NCI-H1092 (cell line): ENCODE measurements around the gene C1orf74.

Source experiments
- DNase-seq: peaks from one replicate; lab custom pipeline; 2025; lab: John Stamatoyannopoulos, UW

Gene C1orf74

DNA sequence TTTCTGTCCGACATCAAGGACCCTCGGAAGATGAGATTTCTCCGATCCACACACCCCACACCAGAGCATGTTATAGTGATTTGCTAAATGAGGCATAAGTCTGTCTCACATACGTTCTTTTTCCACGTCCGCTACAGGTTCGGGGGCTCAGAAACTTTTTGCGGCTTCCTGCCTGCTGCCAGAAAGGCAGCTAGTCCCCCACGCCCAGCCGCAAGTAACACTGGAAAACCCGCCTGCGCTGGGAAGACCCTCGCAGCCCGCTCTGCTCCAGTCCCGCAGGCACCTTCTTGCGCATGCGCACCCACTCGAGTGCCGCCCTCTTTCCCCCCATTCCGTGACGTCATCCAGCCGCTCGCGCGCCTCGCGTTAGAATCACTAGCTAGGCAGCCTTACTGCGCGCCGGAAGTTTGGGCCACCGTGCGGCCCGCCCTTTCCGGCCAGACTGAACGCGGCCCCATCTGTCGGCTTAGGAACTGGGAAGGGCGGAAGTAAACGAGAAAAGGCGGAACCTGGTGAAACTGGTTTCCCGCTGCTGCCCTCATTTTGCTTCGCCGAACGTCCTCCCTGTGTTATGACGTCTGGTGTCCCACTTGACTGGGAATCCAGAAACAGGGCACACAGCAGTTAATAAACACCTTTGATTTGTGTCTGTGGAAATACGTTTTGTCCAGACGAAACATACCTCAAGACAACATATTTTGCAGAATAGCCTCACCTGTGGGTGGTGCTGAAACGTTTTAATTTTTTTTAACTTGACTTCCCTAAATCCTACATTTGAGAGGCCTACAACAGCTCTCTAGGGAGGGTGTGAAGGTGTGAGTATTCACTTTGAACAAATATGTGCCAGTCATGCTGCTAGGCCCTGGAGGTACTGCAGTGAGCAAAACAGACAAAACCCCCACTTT lies at the start of gene C1orf74:
TSS of gene C1orf74 (minus strand) at position 295 of the 905 bp plus-strand sequence. CDS start 925 bp downstream, outside the sequence.
- peak; percentile 100 for DNase-seq

DNA sequence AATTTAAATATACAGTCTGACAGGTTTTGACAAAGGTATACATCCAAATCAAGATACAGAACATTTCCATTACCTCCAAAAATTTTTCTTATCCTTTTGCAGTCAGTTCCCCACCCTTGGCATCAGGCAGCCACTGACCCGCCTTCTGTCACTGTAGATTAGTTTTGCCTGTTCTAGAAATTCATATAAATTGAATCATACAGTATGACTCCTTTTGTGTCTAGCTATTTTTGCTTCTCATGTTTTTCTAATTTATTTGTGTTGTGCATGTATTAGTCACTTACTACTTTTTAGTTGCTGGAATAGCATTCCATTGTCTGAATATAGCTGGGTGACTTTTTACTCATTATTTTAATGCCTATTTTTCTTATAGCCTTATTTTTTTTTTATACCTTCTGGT lies 47.3 kb upstream of the C1orf74 start:
- DNase-seq: no peak

DNA sequence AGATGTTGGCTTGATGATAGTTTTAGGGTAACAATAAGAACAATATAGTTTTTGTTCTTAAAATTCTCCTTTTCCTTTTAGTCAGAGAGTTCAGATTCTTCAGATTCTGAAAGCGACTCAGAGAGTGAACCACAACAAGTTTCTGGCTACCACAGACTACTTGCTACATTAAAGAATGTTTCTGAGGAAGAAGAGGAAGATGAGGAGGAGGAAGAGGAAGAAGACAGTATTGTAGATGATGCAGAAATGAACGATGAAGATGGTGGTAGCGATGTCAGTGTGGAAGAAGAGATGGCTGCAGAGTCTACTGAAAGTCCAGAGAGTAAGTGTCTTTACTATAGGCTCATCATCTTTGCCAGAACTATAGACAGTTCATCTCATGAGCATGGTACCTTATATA lies 46.4 kb upstream of the C1orf74 start:
- no peak for DNase-seq

DNA sequence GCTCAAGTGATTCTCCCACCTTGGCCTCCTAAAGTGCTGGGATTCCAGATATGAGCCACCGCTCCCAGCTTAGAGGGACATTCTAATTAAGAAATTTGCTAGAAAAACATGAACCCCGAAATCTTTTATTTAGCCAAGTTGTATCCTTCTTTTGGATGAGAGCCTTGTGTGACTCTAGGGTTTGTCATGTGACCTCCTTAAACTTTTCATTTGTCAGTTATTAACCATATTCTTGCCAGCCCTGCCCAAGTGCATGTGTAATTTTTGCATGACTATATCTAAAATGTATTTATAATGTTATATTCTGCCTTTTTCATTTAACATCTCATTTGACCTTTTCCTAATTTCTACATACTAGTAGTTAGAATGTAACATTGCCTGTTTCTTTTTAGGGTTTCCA lies 45.4 kb upstream of the C1orf74 start:
- DNase-seq: no peak

DNA sequence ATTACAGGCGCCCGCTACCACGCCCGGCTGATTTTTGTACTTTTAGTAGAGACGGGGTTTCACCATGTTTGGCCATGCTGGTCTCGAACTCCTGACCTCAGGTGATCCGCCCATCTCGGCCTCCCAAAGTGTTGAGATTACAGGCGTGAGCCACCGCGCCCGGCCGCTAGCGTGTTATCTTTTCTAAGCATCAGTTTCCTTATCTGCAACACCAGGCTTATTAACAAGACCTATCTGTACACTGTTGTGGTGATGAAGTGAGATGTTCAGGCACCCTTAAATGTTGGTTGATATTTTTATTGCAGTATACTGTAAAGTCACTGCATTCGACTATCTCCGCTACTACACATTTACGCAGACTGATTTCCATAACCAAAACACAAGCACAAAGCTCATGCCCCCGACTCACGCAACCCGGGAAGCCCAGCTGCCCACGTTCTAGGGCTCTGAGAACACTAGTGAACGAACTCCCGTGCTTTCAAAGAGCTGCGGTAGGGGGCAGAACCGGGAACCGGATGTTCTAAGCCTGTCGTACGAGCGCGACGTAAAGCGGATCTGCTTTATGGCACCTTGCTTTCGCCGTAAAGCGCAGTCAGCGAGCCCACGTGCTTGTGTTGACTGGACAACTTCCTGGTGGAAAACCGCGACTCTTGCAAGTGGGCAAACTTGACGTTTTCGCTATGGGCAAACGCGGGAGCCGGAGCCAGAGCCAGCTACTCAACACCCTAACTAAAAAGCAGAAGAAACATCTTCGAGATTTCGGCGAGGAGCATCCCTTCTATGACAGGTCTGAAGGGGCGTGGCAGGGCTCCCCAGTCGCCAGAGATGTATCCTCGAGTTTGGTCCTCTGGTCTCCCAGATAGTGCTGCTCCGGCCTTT lies 43.3 kb upstream of the C1orf74 start, which contains the start of gene UTP25:
TSS of gene UTP25 (plus strand) at position 589 of the 879 bp plus-strand sequence. CDS start at position 681, 92 bp downstream.
- DNase-seq: peak; percentile 98

DNA sequence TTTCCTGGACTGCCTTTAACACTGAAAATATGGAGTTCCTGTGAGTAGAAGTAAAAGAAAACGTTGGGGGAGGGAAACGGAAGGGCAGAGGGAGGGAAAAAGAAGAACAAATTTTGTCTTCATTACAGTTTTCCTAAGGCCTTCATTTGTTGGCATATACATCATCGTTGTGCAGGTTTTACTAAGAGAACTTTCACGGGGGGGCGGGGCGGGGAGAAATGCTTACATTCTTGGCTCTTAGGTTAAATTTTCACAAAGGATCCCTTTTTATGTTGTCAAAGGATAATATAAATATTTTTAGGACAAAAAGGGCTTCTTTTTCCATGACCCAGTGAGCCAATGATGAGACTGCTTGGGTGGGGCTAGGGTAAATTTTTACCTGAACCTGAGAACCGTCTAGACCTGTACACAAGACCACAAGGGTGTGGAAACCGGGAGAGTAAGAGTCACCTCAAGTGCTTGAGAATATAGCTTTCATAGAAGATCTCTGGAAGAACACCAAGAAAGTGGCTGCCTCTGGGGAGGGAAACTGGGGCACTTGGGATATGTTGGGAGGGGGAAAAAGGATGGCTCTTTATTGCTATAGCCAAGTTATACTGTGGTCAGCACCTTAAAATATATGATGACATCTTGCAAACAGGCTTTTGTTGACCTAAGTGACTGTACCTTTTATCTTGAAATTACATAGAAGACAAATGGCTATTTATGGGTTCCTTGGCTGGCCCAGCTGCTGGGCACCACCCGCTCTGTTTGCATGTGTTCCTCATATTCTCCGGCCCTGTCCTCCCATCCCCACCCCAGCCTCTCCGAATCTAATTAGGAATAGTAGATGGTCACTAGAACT lies 41.5 kb upstream of the C1orf74 start:
- no peak for DNase-seq

DNA sequence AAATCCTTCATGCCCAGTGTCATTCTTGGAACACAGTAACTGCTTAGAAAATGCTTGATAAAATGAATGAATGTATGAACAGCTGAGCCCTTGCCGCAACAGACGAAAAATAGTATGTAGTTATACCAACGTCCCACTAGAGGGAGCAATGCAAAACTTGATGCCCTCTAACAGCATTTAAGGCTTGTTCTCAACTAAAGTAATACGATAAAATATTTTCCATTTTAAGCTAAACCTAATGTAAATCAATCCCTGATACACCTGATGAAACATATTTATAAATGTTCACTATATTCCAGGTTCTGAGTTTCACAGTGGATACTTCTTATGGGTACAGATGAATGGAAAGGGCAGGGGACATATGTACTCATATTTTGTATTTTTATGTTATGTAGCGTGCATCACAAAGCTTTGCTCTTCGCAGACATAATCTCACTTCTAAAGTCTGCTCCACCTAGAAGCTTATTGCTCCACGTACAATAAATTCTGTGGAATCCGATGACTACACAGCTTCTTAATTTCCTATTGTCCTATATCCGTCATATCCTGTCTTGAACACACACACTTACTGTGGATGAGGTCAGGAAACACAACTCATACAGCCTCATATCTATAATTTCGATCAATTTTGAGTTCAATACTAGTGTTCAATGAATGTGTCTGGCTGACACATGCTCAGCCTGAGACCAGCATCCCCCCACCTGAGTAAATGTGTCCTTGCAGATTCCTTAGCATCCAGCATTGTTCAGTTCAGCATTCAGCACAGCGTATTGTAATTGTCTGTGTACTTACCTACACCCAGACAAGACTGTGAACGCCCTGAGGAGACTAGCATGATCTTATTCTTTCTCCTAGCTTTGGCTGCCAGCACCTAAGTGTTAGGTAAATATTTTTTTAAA lies 39.0 kb upstream of the C1orf74 start:
- peak; percentile 51 for DNase-seq

DNA sequence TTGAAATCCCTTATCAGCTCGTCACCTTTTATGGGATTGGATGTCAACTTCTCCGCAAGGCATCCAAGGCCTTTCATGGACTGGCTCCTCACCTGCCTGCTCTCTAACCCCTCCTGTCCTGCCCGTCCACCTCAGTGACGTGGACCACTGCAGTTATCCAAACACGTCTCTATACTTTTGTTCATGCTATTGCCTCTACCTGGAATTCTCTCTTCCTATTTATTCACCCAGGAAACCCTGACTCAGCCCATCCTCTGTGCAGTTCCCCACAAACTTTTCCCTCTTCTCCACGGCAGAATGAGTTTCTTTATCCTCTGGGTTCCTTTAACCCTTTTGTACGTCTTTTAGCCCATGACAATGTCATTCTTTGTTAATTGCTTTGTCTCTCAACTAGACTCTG lies 38.3 kb upstream of the C1orf74 start:
- DNase-seq: no peak

DNA sequence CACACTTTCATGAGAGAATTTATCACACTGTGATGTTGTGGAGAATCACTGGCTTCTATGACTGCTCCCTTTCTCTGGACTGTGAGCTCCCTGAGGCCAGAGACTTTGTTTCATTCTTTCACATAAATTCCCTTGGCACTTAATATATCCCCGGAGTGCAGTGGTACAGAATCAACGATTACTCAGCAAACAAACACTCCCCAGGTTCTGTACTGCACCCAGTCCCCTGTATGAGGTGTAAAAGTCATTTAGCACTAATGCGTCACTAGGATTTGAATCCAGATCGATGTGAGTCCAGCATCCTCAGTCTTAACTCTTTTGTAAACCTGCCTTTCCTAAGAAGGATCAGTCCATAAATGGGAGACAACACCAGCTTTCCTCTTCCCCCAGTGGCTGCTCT lies 36.6 kb upstream of the C1orf74 start:
- DNase-seq: no peak

DNA sequence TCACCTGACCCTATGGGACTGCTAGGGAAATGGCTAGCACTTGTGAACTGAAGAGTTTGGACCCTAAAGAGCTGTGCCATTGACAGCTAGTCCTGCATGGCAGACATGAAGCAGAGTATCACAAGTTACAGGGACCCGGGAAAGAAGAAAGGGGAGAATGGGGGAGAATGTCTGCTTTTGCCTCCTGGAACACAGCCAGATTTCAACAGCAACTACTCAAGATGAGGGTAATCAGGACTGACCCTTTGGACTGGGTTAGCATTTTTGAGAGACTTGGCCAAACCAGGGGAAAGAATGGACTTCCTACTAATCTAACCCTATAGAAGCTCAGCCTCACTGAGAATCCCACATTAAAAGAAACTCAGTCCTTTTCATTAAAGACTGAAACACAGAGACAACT lies 34.7 kb upstream of the C1orf74 start:
- DNase-seq: no peak

DNA sequence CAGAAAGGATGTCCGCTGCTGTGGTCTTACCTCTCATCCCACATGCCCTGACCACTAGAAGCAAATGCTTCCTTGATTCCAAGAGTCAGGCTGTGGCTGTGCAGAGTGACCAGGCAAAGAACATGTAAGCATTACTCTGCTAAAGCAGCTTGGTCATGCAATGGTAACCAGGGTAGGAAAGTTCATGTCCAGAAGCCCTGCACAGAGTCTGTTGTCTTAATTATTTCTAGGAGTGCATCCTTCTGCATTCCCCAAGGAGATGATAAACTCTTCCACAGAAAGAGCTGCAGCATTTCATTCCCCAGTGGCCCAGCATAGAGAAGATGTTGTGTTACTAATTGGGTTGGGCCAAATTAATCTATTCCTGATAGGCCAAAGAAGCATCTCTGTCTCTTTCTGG lies 33.3 kb upstream of the C1orf74 start:
- no peak for DNase-seq

DNA sequence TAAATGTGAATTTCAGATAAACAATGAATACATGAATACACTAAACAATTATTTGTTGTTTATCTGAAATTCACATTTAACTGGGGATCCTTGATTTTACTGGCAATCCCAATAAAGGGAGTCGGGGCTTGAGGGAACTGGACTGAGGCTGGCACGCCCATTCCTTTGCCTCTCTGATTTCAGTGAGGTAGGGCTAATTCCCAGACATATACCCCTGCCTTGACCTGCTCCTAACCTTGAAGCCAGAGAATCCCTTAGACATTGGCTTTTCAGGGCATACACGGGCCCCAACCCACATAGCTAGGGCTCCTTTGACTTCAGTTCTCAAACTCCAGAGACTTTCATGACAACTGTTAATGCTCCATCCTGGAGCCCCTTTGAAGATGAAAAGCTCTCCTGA lies 32.6 kb upstream of the C1orf74 start:
- no peak for DNase-seq

DNA sequence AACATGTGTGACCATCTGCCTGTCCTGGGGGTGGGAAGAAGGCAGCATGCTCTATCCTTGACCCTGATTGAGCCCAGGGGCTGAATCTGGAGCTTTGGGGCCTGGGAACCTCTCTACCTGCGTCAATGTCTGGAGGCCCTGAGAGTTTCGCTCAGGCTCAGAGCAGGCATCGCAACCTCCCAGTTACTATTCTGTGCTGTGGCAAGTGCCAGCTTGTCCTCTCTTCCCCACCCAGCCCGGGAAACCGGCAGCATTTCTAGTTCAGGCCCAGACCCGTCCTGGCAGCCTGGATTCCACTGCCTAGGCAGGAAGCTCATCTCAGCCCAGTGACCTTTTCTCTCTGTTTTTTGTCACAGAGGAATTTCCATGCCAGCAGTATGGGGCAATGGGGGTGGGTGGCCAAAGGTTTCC lies 31.6 kb upstream of the C1orf74 start:
- no peak for DNase-seq

DNA sequence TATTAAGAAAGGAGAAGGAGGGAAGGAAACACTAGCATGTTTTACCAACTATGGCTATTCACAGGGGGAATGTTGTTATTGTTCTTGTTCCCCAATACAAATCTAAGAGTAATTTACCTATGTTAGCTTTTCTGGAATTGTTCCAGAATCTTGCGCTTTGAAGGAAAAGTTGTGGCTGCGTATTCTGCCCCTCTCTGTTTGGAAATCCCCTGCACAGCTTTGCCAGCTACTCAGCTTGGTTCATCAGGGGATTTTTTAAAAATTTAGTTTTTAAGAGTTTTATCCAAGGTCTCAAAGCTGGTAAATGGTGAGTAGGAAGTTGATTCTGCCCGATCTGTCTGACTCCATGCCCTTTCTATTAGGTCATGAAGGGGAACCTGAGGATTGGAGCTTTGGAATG lies 31.1 kb upstream of the C1orf74 start:
- no peak for DNase-seq

DNA sequence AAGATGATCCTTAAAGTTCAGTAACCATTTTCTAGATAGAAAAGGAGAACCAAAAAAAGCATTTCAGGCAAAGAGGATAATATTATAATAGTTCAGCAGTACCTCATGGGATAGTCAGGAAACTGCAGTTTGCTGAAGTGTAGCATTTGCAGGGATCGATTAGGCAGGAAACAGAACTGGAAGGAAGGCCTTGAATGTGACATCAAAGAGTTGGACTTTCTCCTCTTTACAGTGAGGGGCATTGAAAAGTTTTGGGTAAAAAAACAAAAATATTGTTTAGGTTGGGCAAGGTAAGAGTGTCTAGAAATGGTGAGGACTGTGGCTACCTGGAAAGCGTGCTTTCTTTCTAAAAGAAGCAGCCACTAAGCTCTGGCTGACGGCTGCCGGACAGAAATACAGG lies 29.5 kb upstream of the C1orf74 start:
- no peak for DNase-seq

DNA sequence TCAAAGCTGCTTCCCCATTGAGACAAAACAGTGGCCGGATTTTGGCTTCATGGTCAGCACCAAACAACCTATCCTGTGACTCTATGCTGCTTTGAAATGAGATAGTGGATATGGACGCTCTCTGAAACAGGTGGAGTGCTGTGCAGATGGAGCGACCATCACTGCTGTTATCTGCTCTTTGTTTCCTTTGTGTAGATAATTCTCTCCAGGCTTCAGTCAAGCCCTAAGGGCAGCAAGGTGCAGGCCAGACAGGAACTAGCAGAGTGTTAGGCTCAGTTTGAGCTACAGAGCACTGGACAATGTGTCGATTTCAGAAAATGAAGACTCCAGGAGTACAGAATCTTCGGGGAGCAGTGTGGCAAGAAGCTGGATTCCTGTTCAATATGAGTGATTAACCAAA lies 26.4 kb upstream of the C1orf74 start:
- DNase-seq: no peak

DNA sequence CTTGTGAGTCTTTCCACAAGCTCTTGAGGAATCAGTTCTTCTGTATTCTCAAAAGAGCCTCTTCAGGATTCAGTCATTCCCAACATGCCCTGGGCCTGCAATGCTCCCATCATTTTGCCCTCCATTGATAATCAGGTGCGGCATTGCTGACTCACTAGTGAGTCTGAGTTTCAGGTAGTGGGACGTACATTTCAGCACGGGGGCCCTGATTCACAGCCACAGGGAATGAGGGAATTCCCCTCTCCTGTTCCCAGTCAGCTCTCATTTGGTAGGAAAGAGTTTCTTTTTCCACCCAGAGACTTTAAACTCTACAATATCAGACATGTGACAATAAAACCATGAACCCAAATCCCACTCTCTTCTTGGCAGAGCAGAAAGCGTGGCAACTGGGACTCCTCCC lies 25.3 kb upstream of the C1orf74 start:
- DNase-seq: no peak

DNA sequence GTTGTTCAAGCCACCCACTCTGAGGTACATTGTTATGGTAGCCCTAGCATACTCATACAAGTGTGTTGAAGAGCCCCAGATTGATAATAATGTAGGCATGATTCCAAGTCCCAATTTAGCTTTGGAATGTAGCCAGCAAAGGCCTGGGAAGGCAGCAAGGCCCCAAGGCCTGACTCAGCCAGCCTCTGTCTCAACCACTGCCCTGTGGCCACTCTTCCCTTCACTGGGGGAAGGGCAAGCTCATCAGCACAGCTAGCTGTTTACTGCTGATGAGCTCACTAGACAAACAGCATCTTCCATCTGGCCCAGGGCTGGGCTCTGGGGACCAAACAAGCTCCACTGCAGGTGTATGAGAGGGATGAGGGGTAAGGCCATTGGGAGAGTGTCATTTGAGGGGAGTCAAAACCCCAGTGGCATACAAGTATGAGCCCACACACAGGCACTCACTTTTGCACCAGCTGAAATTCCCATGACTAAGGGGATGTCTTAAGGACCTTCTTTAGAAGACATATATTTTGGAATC lies 23.8 kb upstream of the C1orf74 start:
- DNase-seq: peak; percentile 74

DNA sequence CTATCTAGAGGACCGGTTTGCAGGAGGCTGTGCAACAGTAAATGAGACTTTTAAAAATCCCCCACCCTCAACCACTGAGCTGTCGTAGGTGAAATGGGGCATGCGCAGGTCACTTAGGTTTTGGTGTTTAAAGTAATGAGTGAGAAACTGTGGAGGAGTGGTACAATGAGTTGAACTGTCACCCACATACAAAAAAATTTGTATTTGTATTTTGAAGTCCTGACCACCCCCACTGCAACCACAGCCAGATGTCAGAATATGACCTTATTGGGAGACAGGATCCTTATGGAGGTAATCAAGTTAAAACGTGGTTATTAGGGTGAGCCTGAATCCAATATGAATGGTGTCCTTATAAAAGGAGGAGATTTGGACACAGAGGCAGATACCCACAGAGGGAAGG lies 23.1 kb upstream of the C1orf74 start:
- no peak for DNase-seq

DNA sequence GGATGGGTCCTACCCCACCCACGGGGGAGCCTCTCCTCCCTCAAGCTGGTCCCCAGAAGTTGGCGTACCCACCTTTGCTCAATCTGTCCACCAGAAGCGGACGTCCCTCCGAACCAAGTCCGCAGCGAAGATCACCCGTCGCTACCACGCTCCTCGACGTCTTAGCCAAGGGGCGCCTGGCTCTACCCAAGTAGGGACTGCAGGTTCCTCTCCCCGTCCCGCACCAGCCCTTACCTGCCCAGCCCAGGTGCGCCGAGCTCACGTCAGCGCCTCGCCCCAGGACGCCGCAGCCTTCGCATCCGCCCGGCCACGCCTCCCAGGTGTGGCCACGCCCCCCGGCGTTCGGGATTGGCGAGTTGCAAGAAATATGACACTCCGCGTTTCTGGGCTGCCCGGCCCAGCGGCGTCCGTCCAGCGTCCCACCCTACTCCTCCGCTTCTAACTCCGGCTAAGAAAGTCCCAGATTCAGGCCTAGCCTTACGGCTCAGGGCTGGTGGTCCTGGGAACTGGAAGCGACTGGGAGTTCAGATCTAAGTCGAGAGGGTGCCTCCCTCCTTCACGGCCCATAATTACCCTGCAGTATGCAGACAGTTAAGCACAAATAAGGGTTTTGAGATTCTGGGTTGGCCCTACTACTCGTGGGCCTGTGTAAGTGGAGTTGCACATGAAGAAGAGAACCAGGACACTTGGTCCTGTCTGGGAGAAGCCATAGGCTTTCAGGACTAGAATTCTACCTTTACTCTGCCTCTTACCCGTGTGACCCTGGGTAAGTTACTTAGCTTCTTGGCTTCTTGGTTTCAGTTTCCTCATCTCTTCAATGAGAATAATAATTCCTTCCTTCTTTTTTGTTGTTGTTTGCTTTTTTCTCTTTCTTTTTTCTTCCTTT lies 21.8 kb upstream of the C1orf74 start, which contains the start of gene IRF6:
TSS of gene IRF6 (minus strand) at position 268 of the 886 bp plus-strand sequence. CDS start 4,729 bp downstream, outside the sequence.
- DNase-seq: no peak
